ENCODE measurements around the gene CHMP4B. TPM values are rescaled to one million over a fixed set of nuclear protein-coding genes. Genes with fewer than 3 reads are reported as not detected.

Gene CHMP4B
- total RNA-seq, 4 donors from 2014 or later = 77.2 to 147 (median 107) TPM

GRCh38 chr20:33893314-33893713, 82.2 kb downstream of the CHMP4B start:
- Histone ChIP-seq H3K4me1 (no peaks in the 10 kb centered on the region), H3K27ac (no peak overlapping the region), H3K27me3 (peaks cover 0 to 15% (median 0%) of the 10 kb centered on the region in 4 donors), H3K4me3 (no peak overlapping the region), H3K9me3 (no peaks in the 10 kb centered on the region), H3K36me3 (no peaks in the 10 kb centered on the region)
- TF ChIP-seq CTCF (IDR thresholded peaks at IDR 0.05) (no peak), POLR2A (IDR thresholded peaks at IDR 0.05) (no peak)
- DNase-seq = no peak
- 72 to 81% methylated on average over 4 of the region's 4 CpGs for WGBS, 2 donors
- intact Hi-C loops (cut with DNase I) = no loop called here

GRCh38 chr20:33894798-33895197, 83.7 kb downstream of the CHMP4B start:
- no peak overlapping the region for H3K4me3 ChIP-seq
- intact Hi-C loops (cut with DNase I) = no loop called here
- DNase-seq = no peak
- H3K36me3 ChIP-seq = no peaks in the 10 kb centered on the region
- H3K9me3 ChIP-seq = no peaks in the 10 kb centered on the region
- no peaks in the 10 kb centered on the region for H3K4me1 ChIP-seq
- 63 to 73% methylated on average over 2 to 3 of the region's 3 CpGs for WGBS, 2 donors
- TF ChIP-seq POLR2A (IDR thresholded peaks at IDR 0.05) (no peak), CTCF (IDR thresholded peaks at IDR 0.05) (no peak)
- no peak overlapping the region for H3K27ac ChIP-seq
- H3K27me3 ChIP-seq = peaks cover 0 to 15% (median 0%) of the 10 kb centered on the region in 4 donors

GRCh38 chr20:33896509-33896908, 85.4 kb downstream of the CHMP4B start:
- TF ChIP-seq CTCF (IDR thresholded peaks at IDR 0.05) = no peak
- TF ChIP-seq POLR2A (IDR thresholded peaks at IDR 0.05) = no peak
- Histone ChIP-seq H3K27me3 (peaks cover 0 to 31% (median 0%) of the 10 kb centered on the region in 4 donors), H3K4me3 (no peak overlapping the region), H3K4me1 (no peaks in the 10 kb centered on the region), H3K27ac (no peak overlapping the region), H3K36me3 (no peaks in the 10 kb centered on the region), H3K9me3 (no peaks in the 10 kb centered on the region)
- intact Hi-C loops (cut with DNase I) = no loop called here
- 52 to 67% methylated on average over 4 of the region's 4 CpGs for WGBS, 2 donors
- no peak for DNase-seq

GRCh38 chr20:33897313-33897912, 86.3 kb downstream of the CHMP4B start:
- Histone ChIP-seq H3K9me3 (no peaks in the 10 kb centered on the region), H3K27me3 (peaks cover 0 to 33% (median 0%) of the 10 kb centered on the region in 4 donors), H3K4me3 (no peak overlapping the region), H3K4me1 (no peaks in the 10 kb centered on the region), H3K36me3 (no peaks in the 10 kb centered on the region), H3K27ac (no peak overlapping the region)
- intact Hi-C loops (cut with DNase I) = no loop called here
- WGBS, 2 donors = 80 to 91% methylated on average over 6 to 8 of the region's 8 CpGs
- TF ChIP-seq CTCF (IDR thresholded peaks at IDR 0.05) (no peak), POLR2A (IDR thresholded peaks at IDR 0.05) (no peak)
- DNase-seq = no peak

GRCh38 chr20:33899106-33899505, 88.0 kb downstream of the CHMP4B start:
- Histone ChIP-seq H3K36me3 (no peaks in the 10 kb centered on the region), H3K27ac (no peak overlapping the region), H3K4me1 (no peaks in the 10 kb centered on the region), H3K4me3 (no peak overlapping the region), H3K9me3 (no peaks in the 10 kb centered on the region), H3K27me3 (peaks cover 0 to 33% (median 0%) of the 10 kb centered on the region in 4 donors)
- intact Hi-C loops (cut with DNase I) = no loop called here
- WGBS, 2 donors = 74 to 90% methylated on average over 5 of the region's 7 CpGs
- TF ChIP-seq POLR2A (IDR thresholded peaks at IDR 0.05) (no peak), CTCF (IDR thresholded peaks at IDR 0.05) (no peak)
- no peak for DNase-seq
